ENCODE data around the gene SLC22A23. TPM values are rescaled to one million over a fixed set of nuclear protein-coding genes. Genes with fewer than 3 reads are reported as not detected.
A peak's percentile ranks its signal among the peaks of the same experiment; 100 is the strongest.

The SLC22A23 gene
- total RNA-seq, 2 experiments from 2014 or later = not detected

DNA sequence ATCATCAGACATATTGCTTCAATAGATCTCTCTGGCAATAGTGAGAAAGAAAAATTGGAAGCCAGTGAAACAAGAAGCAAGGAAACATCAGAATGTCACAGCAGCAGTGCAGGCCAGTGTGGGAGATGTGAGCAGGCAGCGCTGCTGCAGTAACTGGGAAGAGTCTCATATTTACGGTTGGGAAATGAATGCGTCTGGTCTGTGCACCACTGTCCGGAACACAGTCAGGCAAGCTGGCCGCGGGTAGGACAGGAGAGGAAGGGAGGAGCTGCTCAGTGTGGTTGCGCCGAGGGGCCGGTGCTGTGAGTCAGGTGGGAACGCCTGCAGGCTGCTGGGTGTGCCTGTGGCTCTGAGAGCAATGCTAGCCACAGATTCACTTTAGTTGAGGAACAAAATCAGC, 204.5 kb downstream of the SLC22A23 start:
- TF ChIP-seq EZH2phosphoT487 (IDR thresholded peaks at IDR 0.05; ENCODE audit: borderline replicate concordance, low read depth, low read length) = no peak
- TF ChIP-seq, protein P1, sequence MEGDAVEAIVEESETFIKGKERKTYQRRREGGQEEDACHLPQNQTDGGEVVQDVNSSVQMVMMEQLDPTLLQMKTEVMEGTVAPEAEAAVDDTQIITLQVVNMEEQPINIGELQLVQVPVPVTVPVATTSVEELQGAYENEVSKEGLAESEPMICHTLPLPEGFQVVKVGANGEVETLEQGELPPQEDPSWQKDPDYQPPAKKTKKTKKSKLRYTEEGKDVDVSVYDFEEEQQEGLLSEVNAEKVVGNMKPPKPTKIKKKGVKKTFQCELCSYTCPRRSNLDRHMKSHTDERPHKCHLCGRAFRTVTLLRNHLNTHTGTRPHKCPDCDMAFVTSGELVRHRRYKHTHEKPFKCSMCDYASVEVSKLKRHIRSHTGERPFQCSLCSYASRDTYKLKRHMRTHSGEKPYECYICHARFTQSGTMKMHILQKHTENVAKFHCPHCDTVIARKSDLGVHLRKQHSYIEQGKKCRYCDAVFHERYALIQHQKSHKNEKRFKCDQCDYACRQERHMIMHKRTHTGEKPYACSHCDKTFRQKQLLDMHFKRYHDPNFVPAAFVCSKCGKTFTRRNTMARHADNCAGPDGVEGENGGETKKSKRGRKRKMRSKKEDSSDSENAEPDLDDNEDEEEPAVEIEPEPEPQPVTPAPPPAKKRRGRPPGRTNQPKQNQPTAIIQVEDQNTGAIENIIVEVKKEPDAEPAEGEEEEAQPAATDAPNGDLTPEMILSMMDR (conservative IDR thresholded peaks at IDR 0.05; ENCODE audit: low read length) = no peak
- no peaks in the 10 kb centered on the region for H3K79me2 ChIP-seq (ENCODE audit: insufficient read depth, low read depth, low read length)
- ChIA-PET CTCF (ENCODE audit: unreplicated experiment) (interaction anchor here (0.8 to 1.7 kb wide), 3 partner anchors 14 to 90 kb away, joined by 3 to 6 read pairs (median 3); partner anchors contain the start of gene TUBB2B), POLR2A (interaction anchor here (0.8 to 1.5 kb wide), 4 partner anchors 9 to 184 kb away, joined by 3 to 6 read pairs (median 3); partner anchors contain the start of gene RIPK1)
- H3K4me3 ChIP-seq (ENCODE audit: low read depth, low read length, poor library complexity, severe bottlenecking) = no peak overlapping the region
- H3K9me2 ChIP-seq (ENCODE audit: insufficient read depth, low read length) = no peaks in the 10 kb centered on the region
- intact Hi-C loops (cut with micrococcal nuclease; ENCODE audit: unreplicated experiment) = no loop called here
- DNase-seq (ENCODE audit: low spot score) = no peak
- no peaks in the 10 kb centered on the region for H3K4me1 ChIP-seq (ENCODE audit: insufficient read depth, low read length, poor library complexity, severe bottlenecking)
- no peaks in the 10 kb centered on the region for H3K36me3 ChIP-seq (ENCODE audit: insufficient read depth, low read length)
- H3K4me2 ChIP-seq (ENCODE audit: low read length) = no peak overlapping the region
- H3K9me3 ChIP-seq (ENCODE audit: low read length) = no peaks in the 10 kb centered on the region
- no peak overlapping the region for H3K27ac ChIP-seq (ENCODE audit: low read depth, low read length, poor library complexity, severe bottlenecking)
- H2AFZ ChIP-seq (ENCODE audit: low read length) = no peak overlapping the region
- BruUV-seq (replicated peaks) = no TSS peak
- H4K20me1 ChIP-seq (ENCODE audit: insufficient read depth, low read length) = no peaks in the 10 kb centered on the region

DNA sequence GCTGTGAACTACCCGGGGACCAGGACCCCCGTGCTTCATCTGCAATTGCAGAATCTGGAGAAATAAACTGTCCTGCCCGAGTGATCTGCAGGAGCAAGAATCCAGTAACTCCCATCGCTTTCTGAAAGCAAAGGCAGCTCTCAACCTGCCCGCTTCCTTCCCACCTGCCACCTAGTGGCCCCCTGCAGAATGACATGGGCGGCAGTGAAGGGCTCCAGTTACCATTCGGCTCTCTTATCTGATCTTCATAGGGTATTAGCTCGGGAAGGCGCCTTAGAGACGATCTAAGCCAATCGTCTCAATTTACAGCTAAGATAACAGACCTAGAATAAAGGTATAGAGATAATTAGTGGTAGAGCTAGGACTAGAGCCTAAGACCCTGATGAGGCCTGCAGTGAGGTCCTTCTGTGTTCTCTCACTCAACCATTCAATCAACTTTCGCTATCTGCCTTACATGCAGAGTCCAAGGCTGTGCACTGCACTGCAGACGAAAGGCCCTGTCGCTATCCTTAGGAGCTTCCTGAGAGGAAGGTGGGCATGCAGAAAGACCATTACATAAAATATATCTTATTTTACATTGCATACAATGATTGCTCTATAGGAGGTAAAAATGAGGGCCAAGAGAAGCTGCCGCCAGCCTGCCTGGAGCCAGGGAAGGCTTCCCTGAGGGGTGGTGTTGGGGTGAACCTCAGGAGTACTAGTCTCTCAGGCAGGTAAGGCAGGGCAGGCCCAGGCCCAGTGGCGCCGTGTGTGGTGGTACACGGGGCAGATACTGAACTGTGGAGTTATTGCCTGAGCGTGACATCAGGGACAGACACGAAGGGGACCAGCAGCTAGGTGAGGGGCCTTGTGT, 205.2 kb downstream of the SLC22A23 start:
- ChIA-PET POLR2A (interaction anchor here (0.7 to 1.5 kb wide), 8 partner anchors 9 to 184 kb away, joined by 3 to 6 read pairs (median 3); partner anchors contain the start of gene RIPK1), CTCF (ENCODE audit: unreplicated experiment) (interaction anchor here (0.6 to 1.7 kb wide), 9 partner anchors 9 to 130 kb away, joined by 3 to 6 read pairs (median 3); partner anchors contain the start of genes TUBB2A and TUBB2B)
- no peak overlapping the region for H3K27ac ChIP-seq (ENCODE audit: low read depth, low read length, poor library complexity, severe bottlenecking)
- H3K4me3 ChIP-seq (ENCODE audit: low read depth, low read length, poor library complexity, severe bottlenecking) = no peak overlapping the region
- peak; percentile 70 for DNase-seq (ENCODE audit: low spot score)
- no peaks in the 10 kb centered on the region for H3K79me2 ChIP-seq (ENCODE audit: insufficient read depth, low read depth, low read length)
- no peaks in the 10 kb centered on the region for H3K9me2 ChIP-seq (ENCODE audit: insufficient read depth, low read length)
- no peak for TF ChIP-seq EZH2phosphoT487 (IDR thresholded peaks at IDR 0.05; ENCODE audit: borderline replicate concordance, low read depth, low read length)
- TF ChIP-seq, protein P1 (conservative IDR thresholded peaks at IDR 0.05; ENCODE audit: low read length) = peak; percentile 95
- BruUV-seq (replicated peaks) = no TSS peak
- no peaks in the 10 kb centered on the region for H3K4me1 ChIP-seq (ENCODE audit: insufficient read depth, low read length, poor library complexity, severe bottlenecking)
- H4K20me1 ChIP-seq (ENCODE audit: insufficient read depth, low read length) = no peaks in the 10 kb centered on the region
- intact Hi-C loops (cut with micrococcal nuclease; ENCODE audit: unreplicated experiment) = loop anchor here (1.0 to 2.0 kb wide), 2 partner anchors 99 to 125 kb away; no protein-coding TSS in a partner anchor
- H3K4me2 ChIP-seq (ENCODE audit: low read length) = no peak overlapping the region
- no peak overlapping the region for H2AFZ ChIP-seq (ENCODE audit: low read length)
- H3K9me3 ChIP-seq (ENCODE audit: low read length) = no peaks in the 10 kb centered on the region
- H3K36me3 ChIP-seq (ENCODE audit: insufficient read depth, low read length) = no peaks in the 10 kb centered on the region
